GM20000 (cell line): ENCODE results near the gene EFNA5.

Experiments used
- DNase-seq: peaks from one replicate; pipeline ENCODE4 v3.0.0; 2012; ENCODE audit warnings: low spot score
- TF ChIP-seq, protein P1 (sequence below): IDR thresholded peaks from 2 replicates; pipeline ENCODE4 v1.5.1; 2012; ENCODE audit warnings: mild to moderate bottlenecking, control low read depth; ENCODE audit errors: extremely low read depth, missing control alignments

EFNA5 gene

DNA sequence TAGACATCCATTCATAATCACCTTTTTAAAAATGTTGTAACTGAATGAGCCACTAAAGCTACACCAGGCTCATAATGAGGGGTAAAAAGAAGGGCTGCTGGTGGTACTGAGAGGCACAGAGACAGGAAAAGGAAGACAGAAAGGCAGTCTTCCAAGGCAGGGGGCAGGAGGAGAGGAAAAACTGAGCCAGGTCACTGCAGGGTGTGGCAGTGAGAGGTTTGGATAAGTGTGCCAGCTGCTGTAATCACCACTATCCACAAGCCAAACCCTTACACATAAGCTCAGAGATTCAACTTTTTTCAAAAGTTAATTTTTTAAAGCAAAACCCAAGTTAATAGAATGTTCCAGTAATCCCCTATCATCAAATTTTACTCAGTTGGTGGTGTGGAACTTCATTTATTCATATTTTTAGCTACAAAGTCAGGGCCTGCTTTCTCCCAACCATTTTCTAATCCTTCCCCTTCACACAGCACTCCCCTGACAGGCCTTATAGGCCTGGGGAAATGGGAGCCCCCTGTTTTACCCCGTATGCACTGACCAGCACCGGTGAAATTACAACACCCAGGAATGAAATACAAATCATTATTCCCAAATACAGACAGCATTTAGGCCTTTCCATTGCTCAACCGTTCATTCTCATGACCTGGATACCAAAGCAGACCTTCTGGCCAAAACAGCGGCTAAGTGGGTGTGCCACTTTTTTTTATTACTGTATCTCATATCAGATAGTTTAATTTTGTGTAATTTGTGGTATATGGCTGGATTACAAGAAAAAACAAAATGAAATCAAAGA lies 76.3 kb downstream of the EFNA5 start:
- no peak for DNase-seq
- TF ChIP-seq, protein P1, sequence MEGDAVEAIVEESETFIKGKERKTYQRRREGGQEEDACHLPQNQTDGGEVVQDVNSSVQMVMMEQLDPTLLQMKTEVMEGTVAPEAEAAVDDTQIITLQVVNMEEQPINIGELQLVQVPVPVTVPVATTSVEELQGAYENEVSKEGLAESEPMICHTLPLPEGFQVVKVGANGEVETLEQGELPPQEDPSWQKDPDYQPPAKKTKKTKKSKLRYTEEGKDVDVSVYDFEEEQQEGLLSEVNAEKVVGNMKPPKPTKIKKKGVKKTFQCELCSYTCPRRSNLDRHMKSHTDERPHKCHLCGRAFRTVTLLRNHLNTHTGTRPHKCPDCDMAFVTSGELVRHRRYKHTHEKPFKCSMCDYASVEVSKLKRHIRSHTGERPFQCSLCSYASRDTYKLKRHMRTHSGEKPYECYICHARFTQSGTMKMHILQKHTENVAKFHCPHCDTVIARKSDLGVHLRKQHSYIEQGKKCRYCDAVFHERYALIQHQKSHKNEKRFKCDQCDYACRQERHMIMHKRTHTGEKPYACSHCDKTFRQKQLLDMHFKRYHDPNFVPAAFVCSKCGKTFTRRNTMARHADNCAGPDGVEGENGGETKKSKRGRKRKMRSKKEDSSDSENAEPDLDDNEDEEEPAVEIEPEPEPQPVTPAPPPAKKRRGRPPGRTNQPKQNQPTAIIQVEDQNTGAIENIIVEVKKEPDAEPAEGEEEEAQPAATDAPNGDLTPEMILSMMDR: no peak

DNA sequence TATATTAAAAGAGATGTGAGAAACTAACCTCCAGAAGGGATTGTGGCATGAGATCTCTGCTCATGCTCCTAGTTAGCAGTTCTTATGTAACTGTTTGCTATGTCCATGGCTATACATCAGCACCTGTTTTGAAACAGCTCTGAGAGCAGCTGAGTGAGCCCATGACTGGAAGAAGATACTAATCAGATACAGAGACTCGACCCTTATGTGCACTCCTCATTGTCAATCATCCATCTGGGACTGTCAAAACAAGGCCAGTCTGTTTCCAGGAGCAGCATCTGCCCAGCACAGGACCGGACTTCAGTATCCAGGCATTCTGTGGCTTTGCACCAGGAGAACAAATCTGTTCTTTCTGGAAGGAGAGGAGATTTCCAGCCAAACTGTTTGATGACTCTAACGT lies 77.7 kb downstream of the EFNA5 start:
- TF ChIP-seq, protein P1: no peak
- DNase-seq: no peak

DNA sequence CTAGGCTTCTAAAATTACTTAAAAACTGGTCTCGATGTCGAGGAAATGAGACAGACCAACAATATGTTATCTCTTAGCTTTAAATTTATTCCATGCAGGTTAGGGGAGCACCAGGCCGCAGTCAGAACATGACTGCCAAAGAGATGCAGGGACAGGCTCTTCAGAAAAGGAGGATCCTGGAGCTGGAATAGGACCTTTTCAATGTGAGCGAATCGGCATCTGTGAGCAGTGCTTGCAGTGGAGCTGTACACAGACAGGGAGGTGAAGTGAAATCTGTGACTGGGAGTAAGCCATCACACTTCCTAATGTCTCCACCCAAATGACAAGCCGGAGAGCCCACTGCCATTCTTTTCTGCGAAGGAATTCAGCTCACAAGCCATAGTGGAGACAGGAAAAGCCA lies 78.2 kb downstream of the EFNA5 start:
- TF ChIP-seq, protein P1: no peak
- no peak for DNase-seq

DNA sequence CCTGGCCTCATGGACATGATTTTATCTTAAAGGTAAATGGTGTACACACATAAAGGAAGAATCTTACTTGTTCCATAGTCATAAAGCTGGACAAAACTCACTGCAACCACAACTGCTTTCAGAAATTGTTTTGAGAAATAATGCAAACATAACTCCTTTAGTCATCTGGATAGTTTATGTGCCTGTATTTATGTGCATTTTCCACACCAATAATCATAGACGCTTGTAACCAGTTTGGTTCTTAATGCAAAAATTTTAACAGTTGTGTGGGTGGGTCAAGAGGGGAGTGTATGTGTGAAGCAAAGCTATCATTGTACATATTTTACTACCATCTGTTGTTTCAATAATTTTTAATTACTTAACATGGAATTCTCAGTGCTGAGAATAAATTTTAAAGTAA lies 80.1 kb downstream of the EFNA5 start:
- no peak for DNase-seq
- TF ChIP-seq, protein P1: no peak

DNA sequence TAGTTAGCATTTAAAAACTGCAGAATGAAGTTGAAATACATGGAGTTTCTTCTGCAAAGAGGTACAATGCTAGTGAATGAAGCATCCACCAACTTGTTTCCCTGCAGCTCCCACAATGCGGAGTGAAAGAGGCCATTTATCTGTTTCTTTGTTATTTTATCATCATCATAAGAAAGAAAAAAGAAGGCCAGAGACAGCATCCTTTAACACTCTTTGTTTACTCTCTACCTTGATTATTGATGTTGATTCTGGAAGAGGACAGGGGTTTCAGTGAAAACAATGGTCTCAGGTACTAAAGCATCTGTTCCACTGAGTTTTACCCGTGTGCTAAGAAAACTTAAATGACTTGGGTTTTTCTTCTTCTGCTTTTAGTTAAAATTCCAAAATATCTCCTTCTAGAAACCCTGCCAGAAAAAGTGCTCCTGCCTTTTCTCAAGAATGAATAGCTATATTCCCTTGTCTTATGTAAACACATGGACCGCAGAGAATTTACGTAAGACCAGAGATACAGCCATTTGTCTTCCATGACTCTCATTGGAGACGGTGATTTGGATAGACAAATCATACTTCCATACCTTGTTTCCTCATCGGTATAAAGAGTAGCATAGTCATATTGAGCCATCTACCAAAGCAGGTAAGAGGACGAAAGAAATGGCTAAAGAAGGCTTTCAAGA lies 81.1 kb downstream of the EFNA5 start:
- no peak for DNase-seq
- TF ChIP-seq, protein P1: no peak

DNA sequence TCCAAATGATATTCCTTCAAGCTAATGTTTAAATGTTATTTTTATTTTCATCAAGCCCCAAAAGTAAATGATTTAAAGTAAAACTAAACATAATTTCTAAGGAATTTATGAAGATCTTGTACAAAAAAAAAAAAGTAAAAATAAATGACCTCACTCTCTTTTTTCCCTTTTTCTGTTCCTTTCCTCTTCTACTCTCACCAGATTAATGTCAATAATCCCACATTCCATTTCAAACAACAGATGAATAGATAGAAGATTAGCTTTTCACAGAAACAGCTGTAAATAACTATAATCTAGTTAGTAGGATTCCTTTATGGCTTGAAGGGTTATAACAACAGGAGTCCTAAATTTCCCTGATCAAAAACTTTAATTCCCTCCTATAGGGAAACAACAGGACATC lies 88.1 kb downstream of the EFNA5 start:
- TF ChIP-seq, protein P1: no peak
- DNase-seq: no peak

DNA sequence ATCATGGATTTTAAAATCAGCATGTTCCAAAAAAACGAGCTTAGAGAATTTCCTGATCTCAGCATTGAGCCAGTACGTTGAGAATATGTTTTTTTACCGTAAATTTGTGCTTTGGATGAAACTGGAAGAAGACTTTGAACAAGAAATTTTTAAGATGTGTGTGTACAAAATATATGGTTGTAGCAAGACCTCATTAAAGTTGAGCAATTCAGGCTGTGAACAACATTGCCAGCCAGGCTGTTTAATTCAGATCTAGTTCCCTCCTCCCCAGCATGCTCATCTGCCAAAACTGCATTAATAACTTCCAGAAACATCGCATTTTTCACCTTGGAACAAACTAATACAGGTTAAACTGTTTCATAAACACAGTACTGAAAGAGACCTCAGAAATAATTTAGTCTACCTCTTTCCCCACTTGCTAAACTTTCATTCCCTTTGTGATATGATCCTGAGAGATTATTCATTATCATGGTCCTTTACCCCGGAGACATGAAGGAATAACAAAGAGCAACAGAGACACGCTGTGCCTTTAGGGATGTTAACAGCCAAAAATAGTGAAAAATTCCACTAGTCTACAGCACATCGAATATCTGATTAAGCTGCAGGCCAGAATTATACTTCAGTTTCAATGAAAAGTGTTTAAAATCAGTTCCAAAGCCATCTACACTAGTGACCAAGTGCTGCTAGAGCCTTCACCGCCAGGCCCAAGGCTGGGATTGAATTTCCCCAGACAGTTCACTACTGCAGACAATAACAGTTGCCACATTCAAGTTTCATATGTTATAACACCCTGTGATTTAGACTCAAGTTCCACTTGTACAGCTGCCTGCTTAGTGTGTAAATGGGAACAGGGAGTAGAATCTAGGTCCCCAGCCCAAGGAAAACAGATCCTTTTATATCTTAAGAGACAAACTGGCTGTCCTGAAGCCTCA lies 89.6 kb downstream of the EFNA5 start:
- TF ChIP-seq, protein P1: no peak
- DNase-seq: no peak
